Astrocyte of the hippocampus (primary cell): ENCODE results near the gene UQCRHL.
A peak's percentile ranks its signal among the peaks of the same experiment; 100 is the strongest.
"Not testable (repeated sequence)": the region's sequence is repeated elsewhere in the genome, so short reads cannot be mapped to it uniquely, and the experiment has no call there.

Experiments
- DNase-seq: peaks from one replicate; pipeline ENCODE4 v3.0.0; 2011; ENCODE audit warnings: low read depth, low spot score

The UQCRHL gene

DNA sequence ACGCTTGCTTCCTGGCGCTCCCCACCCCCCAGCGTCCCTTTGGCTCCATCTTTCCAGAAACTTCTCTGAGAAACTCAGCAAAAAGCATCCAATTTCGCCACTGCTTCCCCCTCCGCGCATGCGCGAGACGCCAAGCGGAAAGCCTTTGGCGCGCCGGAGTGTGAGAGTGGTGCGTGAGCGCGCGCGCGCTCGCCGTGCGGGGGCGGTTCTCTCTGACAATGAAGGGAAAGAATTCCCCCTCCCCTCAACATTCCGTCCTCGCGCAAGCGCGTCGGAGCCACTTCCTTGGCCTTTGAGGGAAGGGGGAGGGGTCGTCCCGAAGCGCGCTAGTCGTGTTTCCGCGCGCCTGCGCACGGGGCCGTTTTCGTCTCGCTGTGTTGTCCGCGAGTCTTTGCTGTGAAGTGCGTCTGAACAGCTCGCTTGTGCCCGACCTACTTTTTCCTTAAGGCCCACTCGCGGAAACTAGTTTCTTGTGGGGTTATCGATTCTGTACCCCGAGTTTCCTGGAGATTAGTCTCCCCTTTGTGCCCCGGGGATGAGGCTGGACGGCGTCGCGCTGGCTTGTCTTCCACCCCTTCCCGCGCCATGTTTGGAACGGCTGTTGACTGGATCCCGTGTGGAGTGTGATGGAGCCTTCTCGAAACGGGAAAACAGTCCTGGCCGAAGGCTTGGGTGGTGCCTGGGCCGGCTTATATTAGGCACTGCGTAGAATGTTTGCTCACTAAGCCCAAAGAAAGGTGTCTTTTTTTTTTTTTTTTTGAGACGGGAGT lies 28.5 kb upstream of the UQCRHL start:
- DNase-seq: peak; percentile 100

- DNase-seq: no peak
These were observed 27.8 kb upstream of the UQCRHL start for GRCh38 chr1:15835205-15835740.

GRCh38 chr1:15834406-15835204 lies 27.2 kb upstream of the UQCRHL start:
- peak; percentile 94 for DNase-seq

GRCh38 chr1:15833842-15834405 lies 26.5 kb upstream of the UQCRHL start:
- no peak for DNase-seq

DNA sequence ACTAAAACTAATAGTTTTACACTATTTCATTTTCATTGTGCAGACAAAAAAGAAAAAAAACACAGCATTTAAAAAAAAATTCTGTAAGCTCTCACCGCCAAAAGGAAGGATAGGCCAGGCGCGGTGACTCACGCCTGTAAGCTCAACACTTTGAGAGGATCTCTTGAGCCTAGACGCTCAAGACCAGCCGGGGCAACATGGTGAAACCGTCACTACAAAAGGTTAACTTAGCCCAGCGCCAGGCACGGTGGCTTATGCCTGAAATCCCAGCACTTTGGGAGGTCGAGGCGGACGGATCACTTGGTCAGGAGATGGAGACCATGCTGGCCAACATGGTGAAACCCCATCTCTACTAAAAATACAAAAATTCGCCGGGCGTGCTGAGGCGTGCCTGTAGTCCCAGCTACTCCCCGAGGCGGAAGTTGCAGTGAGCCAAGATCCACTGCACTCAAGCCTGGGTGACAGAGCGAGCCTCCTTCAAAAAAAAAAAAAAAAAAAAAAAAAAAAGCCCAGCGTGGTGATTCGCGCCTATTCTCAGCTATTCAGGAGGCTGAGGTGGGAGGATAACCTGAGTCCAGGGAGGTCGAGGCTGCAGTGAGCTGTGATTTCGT lies 25.7 kb upstream of the UQCRHL start:
- no peak for DNase-seq

GRCh38 chr1:15830258-15830657 lies 22.8 kb upstream of the UQCRHL start:
- no peak for DNase-seq

DNA sequence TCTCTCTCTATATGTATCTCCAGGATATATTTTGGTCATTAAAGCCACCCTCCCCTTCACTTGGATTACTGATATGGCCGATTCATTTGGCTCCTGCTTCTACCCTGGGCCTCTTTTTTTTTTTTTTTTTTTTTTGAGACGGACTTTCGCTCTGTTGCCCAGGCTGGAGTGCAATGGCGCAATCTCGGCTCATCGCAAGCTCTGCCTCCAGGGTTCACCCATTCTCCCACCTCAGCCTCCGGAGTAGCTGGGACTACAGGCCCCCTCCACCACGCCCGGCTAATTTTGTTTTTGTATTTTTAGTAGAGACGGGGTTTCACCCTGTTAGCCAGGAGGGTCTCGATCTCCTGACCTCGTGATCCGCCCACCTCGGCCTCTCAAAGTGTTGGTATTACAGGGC lies 21.5 kb upstream of the UQCRHL start:
- DNase-seq: not testable (repeated sequence)

- DNase-seq: not testable (repeated sequence)
These were observed 20.1 kb upstream of the UQCRHL start for GRCh38 chr1:15827567-15827966.

DNA sequence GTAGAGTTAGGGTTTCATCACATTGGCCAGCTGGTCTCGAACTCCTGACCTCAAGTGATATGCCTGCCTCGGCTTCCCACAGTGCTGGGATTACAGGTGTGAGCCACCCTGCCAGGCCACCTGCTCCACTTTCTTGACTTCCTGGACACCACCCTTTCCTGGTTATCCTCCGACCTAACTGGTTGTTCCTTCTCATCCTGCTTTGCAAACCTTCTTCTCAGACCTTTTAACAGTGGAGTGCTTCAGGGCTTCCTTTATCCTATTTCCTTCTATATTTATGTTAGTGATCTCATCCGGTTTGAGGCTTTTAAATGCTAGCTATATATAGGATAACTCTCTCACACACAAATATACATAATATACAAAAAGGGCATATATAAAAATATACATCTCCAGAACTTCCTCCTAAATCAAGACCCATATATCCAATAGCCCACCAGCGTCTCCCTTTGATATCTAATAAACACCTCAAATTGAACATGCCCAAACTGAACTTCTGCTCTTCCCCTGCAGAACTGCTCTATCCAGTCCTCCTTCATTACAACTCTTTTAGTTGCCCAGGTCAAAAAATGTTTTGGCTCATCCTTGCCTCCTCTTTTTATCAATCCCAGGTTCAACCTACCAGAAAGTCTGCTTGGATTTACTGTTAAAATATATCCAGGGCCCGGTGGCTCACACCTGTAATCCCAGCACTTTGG lies 19.5 kb upstream of the UQCRHL start:
- DNase-seq: no peak

DNA sequence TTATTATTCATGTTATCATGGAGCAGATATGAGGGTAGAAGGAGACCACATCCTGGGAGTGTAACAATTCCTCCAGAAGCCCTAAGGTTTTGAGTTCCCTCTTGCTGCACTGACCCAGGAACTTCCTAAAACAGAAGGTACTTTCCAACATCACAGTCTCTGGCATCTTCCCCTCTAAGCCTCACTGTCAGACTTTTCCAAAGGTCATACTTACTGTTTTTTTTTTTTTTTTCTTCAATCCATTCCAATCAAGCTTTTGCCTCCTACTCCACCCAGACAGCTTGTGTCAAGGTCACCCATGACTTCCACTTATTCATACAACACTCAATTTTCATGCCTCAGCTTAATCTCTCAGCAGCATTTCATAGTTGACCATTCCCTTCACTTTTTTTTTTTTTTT lies 18.4 kb upstream of the UQCRHL start:
- DNase-seq: no peak

GRCh38 chr1:15820478-15820877 lies 13.0 kb upstream of the UQCRHL start:
- DNase-seq: peak; percentile 48

- no peak for DNase-seq
These were observed 9.2 kb upstream of the UQCRHL start for GRCh38 chr1:15816674-15817073.

- DNase-seq: no peak
These were observed 2.6 kb upstream of the UQCRHL start for GRCh38 chr1:15810073-15810472.

- DNase-seq: peak; percentile 49
These were observed 1.5 kb upstream of the UQCRHL start for GRCh38 chr1:15808955-15809354.

- DNase-seq: no peak
These were observed 328 bp downstream of the UQCRHL start for GRCh38 chr1:15807121-15807520.

DNA sequence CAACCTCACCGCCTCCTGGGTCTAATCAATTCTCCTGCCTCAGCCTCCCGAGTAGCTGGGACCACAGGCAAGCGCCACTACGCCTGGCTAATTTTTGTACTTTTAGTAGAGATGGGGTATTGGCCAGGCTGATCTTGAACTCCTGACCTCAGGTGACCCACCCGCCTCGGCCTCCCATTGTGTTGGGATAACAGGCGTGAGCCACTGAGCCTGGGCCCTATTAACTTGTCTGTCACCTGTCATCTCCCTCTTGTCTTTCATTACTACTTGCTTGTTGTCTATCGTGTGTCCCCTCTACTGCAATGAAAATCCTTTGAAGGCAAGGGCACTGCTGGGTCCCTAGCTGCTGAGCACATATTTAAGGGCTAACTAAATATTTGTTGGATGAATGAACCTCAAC lies 3.4 kb downstream of the UQCRHL start:
- DNase-seq: no peak

DNA sequence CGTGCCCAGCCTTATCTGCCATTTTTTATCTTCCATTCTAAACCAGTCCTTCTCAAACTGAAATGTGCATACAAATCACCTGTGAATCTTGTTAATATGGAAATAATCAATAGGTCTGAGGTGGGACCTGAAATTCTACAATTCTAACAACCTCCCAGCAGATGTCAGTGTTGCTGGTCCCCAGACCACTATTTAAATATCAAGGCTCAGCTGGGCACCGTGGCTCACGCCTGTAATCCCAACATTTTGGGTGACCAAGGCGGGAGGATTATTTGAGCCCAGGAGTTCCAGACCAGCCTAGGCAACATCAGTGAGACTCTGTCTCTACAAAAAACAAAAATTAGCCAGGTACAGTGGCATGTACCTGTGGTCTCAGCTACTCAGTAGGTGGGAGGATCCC lies 4.1 kb downstream of the UQCRHL start:
- peak; percentile 67 for DNase-seq

GRCh38 chr1:15802234-15802965 lies 5.0 kb downstream of the UQCRHL start:
- peak; percentile 87 for DNase-seq

DNA sequence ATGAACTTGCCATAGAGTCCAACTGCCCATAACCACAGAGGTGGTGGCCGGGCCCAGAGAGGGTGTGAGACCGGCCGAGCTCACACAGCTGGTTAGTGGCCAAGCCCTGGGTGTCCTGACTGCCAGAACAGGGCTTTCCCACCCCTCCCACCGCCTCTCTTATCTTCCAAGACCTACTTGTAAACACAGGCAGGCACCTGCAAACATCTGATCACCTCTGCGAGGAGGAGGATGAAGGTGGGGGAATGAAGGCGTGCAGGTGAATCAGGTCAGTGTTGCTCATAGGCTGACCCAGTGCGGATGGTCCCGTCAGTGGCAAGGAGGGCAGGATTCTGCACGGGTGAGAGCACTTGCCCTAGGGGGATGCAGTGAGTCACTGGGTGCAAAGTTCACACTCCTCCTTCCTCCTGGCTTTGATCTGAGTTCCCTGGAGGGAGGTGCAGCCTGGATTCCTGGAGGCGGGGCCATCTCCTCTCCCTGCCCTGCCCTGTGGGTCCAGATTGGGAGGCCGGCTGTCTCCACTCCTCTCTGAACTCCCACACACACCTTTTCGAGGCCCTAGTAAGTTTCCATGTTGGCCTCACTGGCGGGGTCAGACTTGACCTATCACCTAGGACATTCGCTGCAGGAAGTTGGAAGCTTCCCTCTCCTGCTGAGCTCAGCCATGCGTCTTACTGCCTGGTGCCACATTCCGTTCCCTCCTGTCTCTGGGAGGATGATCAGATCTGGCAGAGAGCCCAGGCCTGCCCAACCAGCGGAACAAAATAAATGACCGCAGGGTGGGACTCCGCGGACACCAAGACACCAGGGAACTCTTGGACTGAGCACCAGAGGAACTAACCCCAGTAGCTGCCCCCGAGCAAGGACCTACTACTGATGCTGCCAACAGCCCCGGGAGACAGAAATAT lies 7.3 kb downstream of the UQCRHL start:
- peak; percentile 58 for DNase-seq
